Esophagus squamous epithelium (tissue), 4 donors: ENCODE results near the gene GLB1L3.

ENCODE experiments used
- CTCF ChIP-seq, 6 experiments: fragments of 450-650 bp in 4 of 6; fragments of 200-600 bp in 2 of 6; sonication (generic) in 2 of 6; IDR thresholded peaks; one replicate each; pipeline ENCODE4 v1.5.1; 2016 to 2019; ENCODE audit warnings: antibody characterized with exemption in 6 of 6, mild to moderate bottlenecking in 4 of 6, moderate library complexity in 4 of 6
- POLR2A ChIP-seq, 4 donors: fragments of 450-650 bp; IDR thresholded peaks; one replicate each; pipeline ENCODE4 v1.6.1; 2017; ENCODE audit warnings: antibody characterized with exemption in 4 of 4, mild to moderate bottlenecking in 4 of 4, moderate library complexity in 3 of 4

GRCh38 chr11:134233729-134234179 lies 42.4 kb upstream of the GLB1L3 start:
- TF ChIP-seq POLR2A (IDR thresholded peaks at IDR 0.05), result no peak
- no peak for TF ChIP-seq CTCF (IDR thresholded peaks at IDR 0.05)
